Measurements from ENCODE around the gene TEX14.

DNA sequence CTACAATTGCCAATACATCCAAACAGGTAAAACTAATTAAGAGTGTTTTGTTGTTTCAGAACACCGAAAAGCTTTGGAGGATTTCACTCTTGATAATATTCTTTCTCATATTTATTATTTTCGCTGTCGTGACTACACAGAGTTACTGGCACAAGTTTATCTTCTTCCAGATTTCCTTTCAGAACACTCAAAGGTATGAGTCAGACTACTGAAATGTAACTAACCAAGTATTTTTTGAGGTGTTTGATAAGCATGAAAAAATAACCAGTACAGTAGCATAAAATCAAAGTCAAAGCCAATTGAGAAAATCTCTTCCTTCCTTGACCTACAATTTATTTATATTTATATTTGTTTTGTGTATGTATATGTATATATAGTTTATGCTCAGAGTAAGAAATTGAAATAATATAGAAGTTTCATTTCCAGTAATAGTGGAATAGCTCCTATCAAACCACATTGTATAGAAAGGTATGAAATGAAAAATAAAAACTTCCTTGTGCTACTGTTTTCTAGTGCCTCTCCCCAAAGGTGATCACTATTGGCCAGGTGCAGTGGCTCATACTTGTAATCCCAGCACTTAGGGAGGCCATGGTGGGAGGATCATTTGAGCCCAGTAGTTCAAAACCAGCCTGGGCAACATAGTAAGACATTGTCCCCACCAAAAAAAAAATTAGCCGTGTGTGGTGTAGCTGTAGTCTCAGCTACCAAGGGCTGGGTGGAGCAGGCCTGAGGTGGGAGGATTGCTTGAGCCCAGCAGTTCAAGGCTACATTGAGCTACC is 11.5 kb upstream of the TEX14 start:
- TF ChIP-seq, protein P1, sequence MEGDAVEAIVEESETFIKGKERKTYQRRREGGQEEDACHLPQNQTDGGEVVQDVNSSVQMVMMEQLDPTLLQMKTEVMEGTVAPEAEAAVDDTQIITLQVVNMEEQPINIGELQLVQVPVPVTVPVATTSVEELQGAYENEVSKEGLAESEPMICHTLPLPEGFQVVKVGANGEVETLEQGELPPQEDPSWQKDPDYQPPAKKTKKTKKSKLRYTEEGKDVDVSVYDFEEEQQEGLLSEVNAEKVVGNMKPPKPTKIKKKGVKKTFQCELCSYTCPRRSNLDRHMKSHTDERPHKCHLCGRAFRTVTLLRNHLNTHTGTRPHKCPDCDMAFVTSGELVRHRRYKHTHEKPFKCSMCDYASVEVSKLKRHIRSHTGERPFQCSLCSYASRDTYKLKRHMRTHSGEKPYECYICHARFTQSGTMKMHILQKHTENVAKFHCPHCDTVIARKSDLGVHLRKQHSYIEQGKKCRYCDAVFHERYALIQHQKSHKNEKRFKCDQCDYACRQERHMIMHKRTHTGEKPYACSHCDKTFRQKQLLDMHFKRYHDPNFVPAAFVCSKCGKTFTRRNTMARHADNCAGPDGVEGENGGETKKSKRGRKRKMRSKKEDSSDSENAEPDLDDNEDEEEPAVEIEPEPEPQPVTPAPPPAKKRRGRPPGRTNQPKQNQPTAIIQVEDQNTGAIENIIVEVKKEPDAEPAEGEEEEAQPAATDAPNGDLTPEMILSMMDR (IDR thresholded peaks at IDR 0.05): no peak
- TF ChIP-seq POLR2A (IDR thresholded peaks at IDR 0.05): no peak
